MM.1S (cell line): Measurements from ENCODE around the gene SLC8A1.

Experiments
- DNase-seq: peaks from one replicate; pipeline ENCODE4 v3.0.0-alpha.2; 2015
- H2AFZ ChIP-seq: fragments of 300-600 bp; sonication (generic); 2 replicates; pipeline ENCODE4 v1.6.0; 2016; ENCODE audit warnings: antibody characterized with exemption, low read length
- H3F3A ChIP-seq: fragments of 300-600 bp; sonication (generic); 2 replicates; pipeline ENCODE4 v1.6.1; 2016; ENCODE audit warnings: mild to moderate bottlenecking, antibody characterized with exemption, low read length, moderate library complexity, mixed read lengths; ENCODE audit not compliant: insufficient read depth
- H3K27ac ChIP-seq: fragments of 300-600 bp; sonication (generic); 2 replicates; pipeline ENCODE4 v1.5.1; 2016; ENCODE audit warnings: mild to moderate bottlenecking, low read length
- H3K27me3 ChIP-seq: fragments of 300-600 bp; sonication (generic); replicated peaks from 2 replicates; pipeline ENCODE4 v1.6.0; 2016; ENCODE audit warnings: low read length; ENCODE audit not compliant: insufficient read depth
- H3K36me3 ChIP-seq: fragments of 300-600 bp; sonication (generic); replicated peaks from 2 replicates; pipeline ENCODE4 v1.6.1; 2016; ENCODE audit warnings: mild to moderate bottlenecking, low read length, mixed read lengths; ENCODE audit not compliant: insufficient read depth
- H3K4me1 ChIP-seq: fragments of 300-600 bp; sonication (generic); 2 replicates; pipeline ENCODE4 v1.6.1; 2016; ENCODE audit warnings: low read length, mixed read lengths
- H3K4me2 ChIP-seq: fragments of 300-600 bp; sonication (generic); 2 replicates; pipeline ENCODE4 v1.6.0; 2016; ENCODE audit warnings: low read depth, low read length
- H3K4me3 ChIP-seq: fragments of 300-600 bp; sonication (generic); 2 replicates; pipeline ENCODE4 v1.5.1; 2016; ENCODE audit warnings: low read length, mixed read lengths
- H3K79me2 ChIP-seq: fragments of 300-600 bp; sonication (generic); 2 replicates; pipeline ENCODE4 v1.6.1; 2016; ENCODE audit warnings: mixed run types, low read length, mixed read lengths
- H3K9ac ChIP-seq: fragments of 300-600 bp; sonication (generic); 2 replicates; pipeline ENCODE4 v1.6.1; 2016; ENCODE audit warnings: low read length, mixed read lengths
- H3K9me2 ChIP-seq: fragments of 300-600 bp; sonication (generic); replicated peaks from 2 replicates; pipeline ENCODE4 v1.6.1; 2016; ENCODE audit warnings: mild to moderate bottlenecking, low read length, mixed read lengths; ENCODE audit not compliant: insufficient read depth
- H3K9me3 ChIP-seq: fragments of 300-600 bp; sonication (generic); replicated peaks from 2 replicates; pipeline ENCODE4 v1.6.1; 2016; ENCODE audit warnings: mild to moderate bottlenecking, low read length, mixed read lengths; ENCODE audit not compliant: insufficient read depth
- H4K20me1 ChIP-seq: fragments of 300-600 bp; sonication (generic); 2 replicates; pipeline ENCODE4 v1.6.1; 2016; ENCODE audit warnings: mild to moderate bottlenecking, low read length, moderate library complexity, mixed read lengths; ENCODE audit not compliant: insufficient read depth
- CTCF ChIP-seq: fragments of 300-600 bp; sonication (generic); IDR thresholded peaks from 2 replicates; pipeline ENCODE4 v1.5.1; 2016; ENCODE audit warnings: antibody characterized with exemption, low read length, mixed read lengths
- EZH2 ChIP-seq: fragments of 300-600 bp; sonication (generic); optimal IDR thresholded peaks from 2 replicates; pipeline ENCODE3; 2017; ENCODE audit warnings: low read depth, mild to moderate bottlenecking, antibody characterized with exemption, low read length, mixed read lengths
- EZH2phosphoT487 ChIP-seq: fragments of 300-600 bp; sonication (generic); IDR thresholded peaks from 2 replicates; pipeline ENCODE4 v1.6.1; 2018; ENCODE audit warnings: antibody characterized with exemption, low read length

The SLC8A1 gene

GRCh38 chr2:40451918-40452605 lies at the start of gene SLC8A1:
SLC8A1 (minus strand) TSS chr2:40452090.
- no peaks in the 10 kb centered on the region for H3K4me1 ChIP-seq
- H3K9ac ChIP-seq, result no peak within 1 kb of the TSS; the same call in 1 of the 2 replicates
- H2AFZ ChIP-seq, result peak within 1 kb of the TSS; percentile 88
- no peaks in the 10 kb centered on the region for H3K27me3 ChIP-seq
- no peak for TF ChIP-seq CTCF
- no peak for TF ChIP-seq EZH2
- TF ChIP-seq EZH2phosphoT487, result no peak
- no peaks in the 10 kb centered on the region for H4K20me1 ChIP-seq
- peak within 1 kb of the TSS; percentile 99 for H3K4me2 ChIP-seq
- peaks cover 12% of the 10 kb centered on the region; the same call in 1 of the 2 replicates for H3F3A ChIP-seq
- no peaks in the 10 kb centered on the region for H3K36me3 ChIP-seq
- H3K27ac ChIP-seq, result no peak within 1 kb of the TSS
- no peaks in the 10 kb centered on the region for H3K9me3 ChIP-seq
- peak within 1 kb of the TSS; percentile 69 for H3K4me3 ChIP-seq
- no peaks in the 10 kb centered on the region for H3K9me2 ChIP-seq
- peak; percentile 38 for DNase-seq
- H3K79me2 ChIP-seq, result no peaks in the 10 kb centered on the region

GRCh38 chr2:40499437-40499836 lies 47.5 kb upstream of the SLC8A1 start:
- H3K36me3 ChIP-seq, result no peaks in the 10 kb centered on the region
- H3K4me2 ChIP-seq, result no peak overlapping the region

GRCh38 chr2:40497251-40497859 lies 45.5 kb upstream of the SLC8A1 start:
- H3K27me3 ChIP-seq, result no peaks in the 10 kb centered on the region
- H3K9me3 ChIP-seq, result no peaks in the 10 kb centered on the region
- no peaks in the 10 kb centered on the region for H4K20me1 ChIP-seq
- no peaks in the 10 kb centered on the region for H3K4me1 ChIP-seq
- H3K4me3 ChIP-seq, result no peak overlapping the region
- H2AFZ ChIP-seq, result no peak overlapping the region
- no peaks in the 10 kb centered on the region for H3K36me3 ChIP-seq
- H3K9ac ChIP-seq, result no peak overlapping the region
- TF ChIP-seq EZH2phosphoT487, result no peak
- no peak for TF ChIP-seq CTCF
- TF ChIP-seq EZH2, result no peak
- no peak overlapping the region for H3K4me2 ChIP-seq
- H3K27ac ChIP-seq, result no peak overlapping the region
- no peak for DNase-seq
- no peaks in the 10 kb centered on the region for H3K79me2 ChIP-seq
- no peaks in the 10 kb centered on the region for H3F3A ChIP-seq
- H3K9me2 ChIP-seq, result no peaks in the 10 kb centered on the region

More at GRCh38 chr2:40499437-40499836, 47.5 kb upstream of the SLC8A1 start:
- Histone ChIP-seq H3F3A (no peaks in the 10 kb centered on the region), H3K9me2 (no peaks in the 10 kb centered on the region), H3K9me3 (no peaks in the 10 kb centered on the region), H2AFZ (no peak overlapping the region), H3K79me2 (no peaks in the 10 kb centered on the region), H3K27ac (no peak overlapping the region), H3K4me1 (no peaks in the 10 kb centered on the region), H4K20me1 (no peaks in the 10 kb centered on the region), H3K9ac (no peak overlapping the region), H3K27me3 (no peaks in the 10 kb centered on the region), H3K4me3 (no peak overlapping the region)
- no peak for DNase-seq
- no peak for TF ChIP-seq EZH2
- TF ChIP-seq EZH2phosphoT487, result no peak
- no peak for TF ChIP-seq CTCF
